Spleen (tissue), 7 donors: ENCODE results near the gene ZBTB42.

Experiments used
- POLR2A ChIP-seq, 3 donors: fragments of 450-650 bp; IDR thresholded peaks; one replicate each; pipeline ENCODE4 v1.5.1; 2017; ENCODE audit warnings: antibody characterized with exemption in 3 of 3, mild to moderate bottlenecking in 1 of 3
- POLR2AphosphoS5 ChIP-seq, 3 donors: sonication (generic); formaldehyde crosslinking; IDR thresholded peaks; one replicate each; pipeline ENCODE4 v1.5.1; 2017; ENCODE audit warnings: antibody characterized with exemption in 3 of 3
- TF ChIP-seq, protein P1 (sequence below), 11 experiments: fragments of 200-600 bp in 7 of 11; fragments of 450-650 bp in 4 of 11; sonication (generic) in 4 of 11; IDR thresholded peaks in 8 of 11; conservative IDR thresholded peaks in 3 of 11; 1 replicate in 7 of 11; 2 replicates in 4 of 11; pipeline versions ENCODE4 v1.4.0 to v1.8.0; 2016 to 2021; ENCODE audit warnings: antibody characterized with exemption in 11 of 11, inconsistent platforms in 4 of 11, mild to moderate bottlenecking in 1 of 11
- donor health status: DM: no; HTN: no; CAD: no; lungs with moderate emphysema.
- donor health status: DM: no; HTN: no; CAD: no.
- donor health status: DM: no; HTN: no; CAD: no.

DNA sequence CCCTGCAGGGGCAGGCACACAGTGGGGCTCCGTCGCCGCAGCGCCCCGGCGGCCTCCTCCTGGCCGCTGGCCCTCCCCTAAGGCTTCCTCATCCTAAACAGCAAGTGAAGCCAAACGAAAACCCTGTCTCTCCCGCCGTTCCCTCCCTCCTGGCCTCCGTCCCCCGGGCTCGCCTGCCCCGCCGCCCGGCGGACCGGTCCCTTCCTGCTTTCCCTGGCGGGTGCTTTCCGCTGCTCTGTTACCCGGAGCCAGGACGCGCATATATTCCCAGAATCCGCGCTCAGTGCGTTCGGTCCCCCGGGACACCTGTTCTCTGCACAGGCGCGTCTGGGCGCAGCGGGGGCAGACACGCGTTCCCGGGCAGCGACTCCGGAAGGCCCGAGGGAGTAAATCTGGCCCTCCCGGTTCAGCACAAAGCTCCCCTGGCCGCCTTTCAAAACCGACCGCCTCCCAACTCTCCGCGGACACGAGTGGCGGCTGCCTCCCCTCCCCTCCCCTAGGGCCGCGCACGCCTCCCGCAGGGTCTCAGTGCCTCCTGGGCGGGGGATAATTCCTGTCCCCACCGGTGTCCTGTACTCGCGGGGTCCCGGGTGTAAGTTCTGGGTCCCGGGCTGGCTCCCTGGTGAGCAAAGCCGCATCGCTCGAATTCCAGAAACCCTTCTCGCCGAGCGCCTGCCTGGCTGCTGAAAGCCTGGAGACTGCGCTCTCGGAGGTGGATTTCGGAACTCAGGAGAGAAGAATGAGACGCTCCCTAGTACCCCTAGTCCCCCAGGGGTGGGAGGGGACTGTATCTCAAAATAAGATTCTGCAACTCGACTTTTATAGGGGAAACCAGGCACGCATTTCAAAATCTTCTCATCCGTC is 42.8 kb downstream of the ZBTB42 start:
- TF ChIP-seq, protein P1, sequence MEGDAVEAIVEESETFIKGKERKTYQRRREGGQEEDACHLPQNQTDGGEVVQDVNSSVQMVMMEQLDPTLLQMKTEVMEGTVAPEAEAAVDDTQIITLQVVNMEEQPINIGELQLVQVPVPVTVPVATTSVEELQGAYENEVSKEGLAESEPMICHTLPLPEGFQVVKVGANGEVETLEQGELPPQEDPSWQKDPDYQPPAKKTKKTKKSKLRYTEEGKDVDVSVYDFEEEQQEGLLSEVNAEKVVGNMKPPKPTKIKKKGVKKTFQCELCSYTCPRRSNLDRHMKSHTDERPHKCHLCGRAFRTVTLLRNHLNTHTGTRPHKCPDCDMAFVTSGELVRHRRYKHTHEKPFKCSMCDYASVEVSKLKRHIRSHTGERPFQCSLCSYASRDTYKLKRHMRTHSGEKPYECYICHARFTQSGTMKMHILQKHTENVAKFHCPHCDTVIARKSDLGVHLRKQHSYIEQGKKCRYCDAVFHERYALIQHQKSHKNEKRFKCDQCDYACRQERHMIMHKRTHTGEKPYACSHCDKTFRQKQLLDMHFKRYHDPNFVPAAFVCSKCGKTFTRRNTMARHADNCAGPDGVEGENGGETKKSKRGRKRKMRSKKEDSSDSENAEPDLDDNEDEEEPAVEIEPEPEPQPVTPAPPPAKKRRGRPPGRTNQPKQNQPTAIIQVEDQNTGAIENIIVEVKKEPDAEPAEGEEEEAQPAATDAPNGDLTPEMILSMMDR (IDR thresholded peaks at IDR 0.05 in 8 of 11, conservative IDR thresholded peaks at IDR 0.05 in 3 of 11), result no peak
- TF ChIP-seq POLR2AphosphoS5 (IDR thresholded peaks at IDR 0.05) (peak in 1 of 3 donors; percentile 15), POLR2A (IDR thresholded peaks at IDR 0.05) (no peak)
